Measurements from ENCODE around the gene TNFRSF19.

Gene TNFRSF19

DNA sequence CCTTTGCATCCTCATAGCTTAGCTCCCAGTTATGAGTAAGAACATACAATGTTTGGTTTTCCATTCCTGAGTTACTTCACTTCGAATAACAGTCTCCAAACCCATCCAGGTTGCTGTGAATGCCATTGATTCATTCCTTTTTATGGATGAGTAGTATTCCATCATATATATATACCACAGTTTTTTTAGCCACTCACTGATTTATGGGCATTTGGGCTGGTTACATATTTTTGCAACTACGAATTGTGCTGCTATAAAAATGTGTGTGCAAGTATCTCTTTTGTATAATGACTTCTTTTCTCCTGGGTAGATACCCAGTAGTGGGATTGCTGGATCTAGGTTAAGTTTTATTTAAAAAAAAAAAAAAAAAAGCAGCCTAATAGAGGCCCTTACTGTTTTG is 14.1 kb downstream of the TNFRSF19 start:
- no peaks in the 10 kb centered on the region for H3K36me3 ChIP-seq (ENCODE audit: control insufficient read depth in 2 of 2, insufficient read depth in 1 of 2, low read length in 2 of 2)
- no peaks in the 10 kb centered on the region for H3K4me1 ChIP-seq (ENCODE audit: control insufficient read depth, insufficient read depth, low read length)
- ChIA-PET CTCF (interaction anchor here (0.6 kb wide), 1 partner anchor 11 kb away, joined by 3 read pairs; no protein-coding TSS in a partner anchor), POLR2A (no interaction called here)
- H3K4me3 ChIP-seq (ENCODE audit: low read depth, low read length) = no peak overlapping the region
- H3K27ac ChIP-seq (ENCODE audit: extremely low read depth, low read depth, low read length) = no peak overlapping the region
- no peaks in the 10 kb centered on the region for H3K9me3 ChIP-seq (ENCODE audit: control insufficient read depth, insufficient read depth, low read depth, low read length)
- TF ChIP-seq ZNF830 (tag by site-specific recombination; IDR thresholded peaks at IDR 0.05; ENCODE audit: low read depth) (no peak), ZBTB20 (tag by site-specific recombination; IDR thresholded peaks at IDR 0.05) (no peak), ZNF623 (tag by site-specific recombination; IDR thresholded peaks at IDR 0.05) (no peak), ZFP3 (tag by site-specific recombination; IDR thresholded peaks at IDR 0.05; ENCODE audit: low read depth) (no peak), ZBTB17 (tag by site-specific recombination; IDR thresholded peaks at IDR 0.05) (no peak), HOXC10 (CRISPR knock-in tag; IDR thresholded peaks at IDR 0.05) (no peak), ZNF510 (tag by site-specific recombination; IDR thresholded peaks at IDR 0.05; ENCODE audit: insufficient replicate concordance) (no peak), MYNN (tag by site-specific recombination; IDR thresholded peaks at IDR 0.05; ENCODE audit: borderline replicate concordance) (no peak)
- TF ChIP-seq, protein P1, sequence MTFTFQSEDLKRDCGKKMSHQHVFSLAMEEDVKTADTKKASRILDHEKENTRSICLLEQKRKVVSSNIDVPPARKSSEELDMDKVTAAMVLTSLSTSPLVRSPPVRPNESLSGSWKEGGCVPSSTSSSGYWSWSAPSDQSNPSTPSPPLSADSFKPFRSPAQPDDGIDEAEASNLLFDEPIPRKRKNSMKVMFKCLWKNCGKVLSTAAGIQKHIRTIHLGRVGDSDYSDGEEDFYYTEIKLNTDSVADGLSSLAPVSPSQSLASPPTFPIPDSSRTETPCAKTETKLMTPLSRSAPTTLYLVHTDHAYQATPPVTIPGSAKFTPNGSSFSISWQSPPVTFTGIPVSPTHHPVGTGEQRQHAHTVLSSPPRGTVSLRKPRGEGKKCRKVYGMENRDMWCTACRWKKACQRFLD (tag by site-specific recombination; IDR thresholded peaks at IDR 0.05) = no peak
- TF ChIP-seq, protein P2, sequence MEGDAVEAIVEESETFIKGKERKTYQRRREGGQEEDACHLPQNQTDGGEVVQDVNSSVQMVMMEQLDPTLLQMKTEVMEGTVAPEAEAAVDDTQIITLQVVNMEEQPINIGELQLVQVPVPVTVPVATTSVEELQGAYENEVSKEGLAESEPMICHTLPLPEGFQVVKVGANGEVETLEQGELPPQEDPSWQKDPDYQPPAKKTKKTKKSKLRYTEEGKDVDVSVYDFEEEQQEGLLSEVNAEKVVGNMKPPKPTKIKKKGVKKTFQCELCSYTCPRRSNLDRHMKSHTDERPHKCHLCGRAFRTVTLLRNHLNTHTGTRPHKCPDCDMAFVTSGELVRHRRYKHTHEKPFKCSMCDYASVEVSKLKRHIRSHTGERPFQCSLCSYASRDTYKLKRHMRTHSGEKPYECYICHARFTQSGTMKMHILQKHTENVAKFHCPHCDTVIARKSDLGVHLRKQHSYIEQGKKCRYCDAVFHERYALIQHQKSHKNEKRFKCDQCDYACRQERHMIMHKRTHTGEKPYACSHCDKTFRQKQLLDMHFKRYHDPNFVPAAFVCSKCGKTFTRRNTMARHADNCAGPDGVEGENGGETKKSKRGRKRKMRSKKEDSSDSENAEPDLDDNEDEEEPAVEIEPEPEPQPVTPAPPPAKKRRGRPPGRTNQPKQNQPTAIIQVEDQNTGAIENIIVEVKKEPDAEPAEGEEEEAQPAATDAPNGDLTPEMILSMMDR (tag by site-specific recombination; IDR thresholded peaks at IDR 0.05) = no peak
- TF ChIP-seq, protein P3, sequence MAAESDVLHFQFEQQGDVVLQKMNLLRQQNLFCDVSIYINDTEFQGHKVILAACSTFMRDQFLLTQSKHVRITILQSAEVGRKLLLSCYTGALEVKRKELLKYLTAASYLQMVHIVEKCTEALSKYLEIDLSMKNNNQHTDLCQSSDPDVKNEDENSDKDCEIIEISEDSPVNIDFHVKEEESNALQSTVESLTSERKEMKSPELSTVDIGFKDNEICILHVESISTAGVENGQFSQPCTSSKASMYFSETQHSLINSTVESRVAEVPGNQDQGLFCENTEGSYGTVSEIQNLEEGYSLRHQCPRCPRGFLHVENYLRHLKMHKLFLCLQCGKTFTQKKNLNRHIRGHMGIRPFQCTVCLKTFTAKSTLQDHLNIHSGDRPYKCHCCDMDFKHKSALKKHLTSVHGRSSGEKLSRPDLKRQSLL (tag by site-specific recombination; IDR thresholded peaks at IDR 0.05) = no peak

DNA sequence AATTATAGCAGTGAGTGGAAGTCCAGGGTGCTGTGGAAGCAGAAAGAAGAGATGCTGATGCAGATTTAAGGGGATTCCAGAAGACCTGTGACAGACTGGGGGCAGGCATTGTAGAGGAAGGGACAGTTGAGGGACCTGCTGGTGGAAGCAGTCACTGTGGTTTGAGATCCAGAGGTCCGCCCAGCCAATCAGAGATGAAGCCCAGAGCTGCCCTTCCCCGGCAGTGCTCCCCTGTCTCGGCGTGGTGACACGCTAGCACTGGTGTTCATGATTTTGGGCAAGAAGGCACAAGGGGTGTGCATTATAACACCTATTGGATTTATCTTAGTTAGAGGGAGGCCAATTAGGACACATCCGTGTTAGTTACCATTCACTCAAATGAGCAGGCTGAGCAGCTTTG is 16.1 kb downstream of the TNFRSF19 start:
- Histone ChIP-seq H3K9me3 (ENCODE audit: control insufficient read depth, insufficient read depth, low read depth, low read length) (no peaks in the 10 kb centered on the region), H3K36me3 (ENCODE audit: control insufficient read depth in 2 of 2, insufficient read depth in 1 of 2, low read length in 2 of 2) (no peaks in the 10 kb centered on the region), H3K4me3 (ENCODE audit: low read depth, low read length) (no peak overlapping the region), H3K27ac (ENCODE audit: extremely low read depth, low read depth, low read length) (no peak overlapping the region), H3K4me1 (ENCODE audit: control insufficient read depth, insufficient read depth, low read length) (no peaks in the 10 kb centered on the region)
- no peak for TF ChIP-seq ZNF354C (tag by site-specific recombination; IDR thresholded peaks at IDR 0.05; ENCODE audit: borderline replicate concordance, low read depth)
- no peak for TF ChIP-seq ZBTB21 (tag by site-specific recombination; IDR thresholded peaks at IDR 0.05)
- TF ChIP-seq ZNF302 (tag by site-specific recombination; IDR thresholded peaks at IDR 0.05; ENCODE audit: low read depth) = no peak
- no peak for TF ChIP-seq RBAK (tag by site-specific recombination; IDR thresholded peaks at IDR 0.05)
- TF ChIP-seq KLF1 (tag by site-specific recombination; IDR thresholded peaks at IDR 0.05) = no peak
- CTCF ChIA-PET = no interaction called here
- POLR2A ChIA-PET = no interaction called here

DNA sequence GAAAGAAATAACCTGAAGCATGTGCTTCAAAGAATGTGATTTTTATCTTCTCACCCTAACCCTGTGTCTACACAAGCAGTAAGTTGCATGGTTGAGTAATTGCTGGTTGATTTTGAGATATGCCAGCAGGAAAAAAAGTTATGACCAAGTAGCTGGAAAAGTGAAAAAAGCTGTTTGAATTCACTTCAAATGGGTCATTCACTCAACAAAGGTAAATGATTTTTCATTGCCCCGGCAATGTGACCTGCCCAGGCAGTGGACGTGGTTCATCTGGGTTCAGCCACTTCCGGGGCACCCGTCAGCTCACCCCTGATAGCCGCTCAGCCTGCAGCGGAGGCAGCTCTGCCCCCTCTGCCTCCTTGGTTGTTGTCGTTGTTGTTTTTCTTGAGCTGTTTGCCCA is 18.5 kb downstream of the TNFRSF19 start:
- ChIA-PET POLR2A (no interaction called here), CTCF (interaction anchor here (0.7 kb wide), 1 partner anchor 154 kb away, joined by 3 read pairs; no protein-coding TSS in a partner anchor)
- Histone ChIP-seq H3K27ac (ENCODE audit: extremely low read depth, low read depth, low read length) (no peak overlapping the region), H3K36me3 (ENCODE audit: control insufficient read depth in 2 of 2, insufficient read depth in 1 of 2, low read length in 2 of 2) (peaks cover 0 to under 1% of the 10 kb centered on the region in 2 experiments; a peak in 1 of 3 replicates), H3K4me3 (ENCODE audit: low read depth, low read length) (no peak overlapping the region), H3K9me3 (ENCODE audit: control insufficient read depth, insufficient read depth, low read depth, low read length) (no peaks in the 10 kb centered on the region), H3K4me1 (ENCODE audit: control insufficient read depth, insufficient read depth, low read length) (no peaks in the 10 kb centered on the region)
- no peak for TF ChIP-seq ZBTB7A (tag by site-specific recombination; IDR thresholded peaks at IDR 0.05; ENCODE audit: low read depth)
- TF ChIP-seq, protein P4, sequence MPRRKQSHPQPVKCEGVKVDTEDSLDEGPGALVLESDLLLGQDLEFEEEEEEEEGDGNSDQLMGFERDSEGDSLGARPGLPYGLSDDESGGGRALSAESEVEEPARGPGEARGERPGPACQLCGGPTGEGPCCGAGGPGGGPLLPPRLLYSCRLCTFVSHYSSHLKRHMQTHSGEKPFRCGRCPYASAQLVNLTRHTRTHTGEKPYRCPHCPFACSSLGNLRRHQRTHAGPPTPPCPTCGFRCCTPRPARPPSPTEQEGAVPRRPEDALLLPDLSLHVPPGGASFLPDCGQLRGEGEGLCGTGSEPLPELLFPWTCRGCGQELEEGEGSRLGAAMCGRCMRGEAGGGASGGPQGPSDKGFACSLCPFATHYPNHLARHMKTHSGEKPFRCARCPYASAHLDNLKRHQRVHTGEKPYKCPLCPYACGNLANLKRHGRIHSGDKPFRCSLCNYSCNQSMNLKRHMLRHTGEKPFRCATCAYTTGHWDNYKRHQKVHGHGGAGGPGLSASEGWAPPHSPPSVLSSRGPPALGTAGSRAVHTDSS (tag by site-specific recombination; IDR thresholded peaks at IDR 0.05) = no peak
- TF ChIP-seq ZNF175 (tag by site-specific recombination; IDR thresholded peaks at IDR 0.05) = no peak
- TF ChIP-seq, protein P5, sequence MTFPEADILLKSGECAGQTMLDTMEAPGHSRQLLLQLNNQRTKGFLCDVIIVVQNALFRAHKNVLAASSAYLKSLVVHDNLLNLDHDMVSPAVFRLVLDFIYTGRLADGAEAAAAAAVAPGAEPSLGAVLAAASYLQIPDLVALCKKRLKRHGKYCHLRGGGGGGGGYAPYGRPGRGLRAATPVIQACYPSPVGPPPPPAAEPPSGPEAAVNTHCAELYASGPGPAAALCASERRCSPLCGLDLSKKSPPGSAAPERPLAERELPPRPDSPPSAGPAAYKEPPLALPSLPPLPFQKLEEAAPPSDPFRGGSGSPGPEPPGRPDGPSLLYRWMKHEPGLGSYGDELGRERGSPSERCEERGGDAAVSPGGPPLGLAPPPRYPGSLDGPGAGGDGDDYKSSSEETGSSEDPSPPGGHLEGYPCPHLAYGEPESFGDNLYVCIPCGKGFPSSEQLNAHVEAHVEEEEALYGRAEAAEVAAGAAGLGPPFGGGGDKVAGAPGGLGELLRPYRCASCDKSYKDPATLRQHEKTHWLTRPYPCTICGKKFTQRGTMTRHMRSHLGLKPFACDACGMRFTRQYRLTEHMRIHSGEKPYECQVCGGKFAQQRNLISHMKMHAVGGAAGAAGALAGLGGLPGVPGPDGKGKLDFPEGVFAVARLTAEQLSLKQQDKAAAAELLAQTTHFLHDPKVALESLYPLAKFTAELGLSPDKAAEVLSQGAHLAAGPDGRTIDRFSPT (tag by site-specific recombination; IDR thresholded peaks at IDR 0.05) = no peak
- TF ChIP-seq ZNF426 (tag by site-specific recombination; IDR thresholded peaks at IDR 0.05) = no peak
- TF ChIP-seq GFI1B (tag by site-specific recombination; IDR thresholded peaks at IDR 0.05) = no peak
- no peak for TF ChIP-seq ZNF211 (tag by site-specific recombination; IDR thresholded peaks at IDR 0.05; ENCODE audit: low read depth)
- TF ChIP-seq, protein P6, sequence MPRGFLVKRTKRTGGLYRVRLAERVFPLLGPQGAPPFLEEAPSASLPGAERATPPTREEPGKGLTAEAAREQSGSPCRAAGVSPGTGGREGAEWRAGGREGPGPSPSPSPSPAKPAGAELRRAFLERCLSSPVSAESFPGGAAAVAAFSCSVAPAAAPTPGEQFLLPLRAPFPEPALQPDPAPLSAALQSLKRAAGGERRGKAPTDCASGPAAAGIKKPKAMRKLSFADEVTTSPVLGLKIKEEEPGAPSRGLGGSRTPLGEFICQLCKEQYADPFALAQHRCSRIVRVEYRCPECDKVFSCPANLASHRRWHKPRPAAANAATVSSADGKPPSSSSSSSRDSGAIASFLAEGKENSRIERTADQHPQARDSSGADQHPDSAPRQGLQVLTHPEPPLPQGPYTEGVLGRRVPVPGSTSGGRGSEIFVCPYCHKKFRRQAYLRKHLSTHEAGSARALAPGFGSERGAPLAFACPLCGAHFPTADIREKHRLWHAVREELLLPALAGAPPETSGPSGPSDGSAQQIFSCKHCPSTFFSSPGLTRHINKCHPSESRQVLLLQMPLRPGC (tag by site-specific recombination; IDR thresholded peaks at IDR 0.05) = no peak

All from HEK293 (cell line).